Lower leg skin (tissue), 4 donors: ENCODE data around the gene FAM47E. TPM values are rescaled to one million over a fixed set of nuclear protein-coding genes. Genes with fewer than 3 reads are reported as not detected.

ENCODE experiments used
- DNase-seq, 2 donors: peaks; one replicate each; pipeline ENCODE4 v3.0.0-alpha.2; 2019; ENCODE audit warnings: low spot score in 2 of 2
- H3K4me3 ChIP-seq: fragments of 200-600 bp; sonication (generic); 2 replicates; pipeline ENCODE4 v1.5.1; 2017; ENCODE audit warnings: mild to moderate bottlenecking, low read depth; ENCODE audit not compliant: poor library complexity, severe bottlenecking
- POLR2A ChIP-seq, 2 donors: fragments of 450-650 bp; IDR thresholded peaks; one replicate each; pipeline ENCODE4 v1.6.1; 2016 to 2017; ENCODE audit warnings: antibody characterized with exemption in 2 of 2, mild to moderate bottlenecking in 1 of 2, moderate library complexity in 1 of 2
- WGBS, 2 donors: methylation state at CpG; one replicate each; pipeline ENCODE4 v1.1.5; 2018; 5-methylcytosine and 5-hydroxymethylcytosine counted together
- intact Hi-C: fragments of 100-400 bp; cut with DNase I; formaldehyde crosslinking; loops from one replicate; pipeline ENCODE4 v1.15.0; 2023; ENCODE audit warnings: low total_unique reads
- total RNA-seq, 4 donors: library from RNA; depleted of rRNA; stranded (reverse); fragments of >200 nt; gene quantifications; one replicate each; pipeline ENCODE4 v1.1.0, GENCODE V29; 2016
- TF ChIP-seq, protein P1 (sequence below), 3 donors: fragments of 450-650 bp; IDR thresholded peaks; one replicate each; pipeline ENCODE4 v1.5.1; 2016; ENCODE audit warnings: antibody characterized with exemption in 3 of 3, mild to moderate bottlenecking in 3 of 3, moderate library complexity in 2 of 3

The FAM47E gene
- total RNA-seq, 4 donors from 2014 or later, result 0.62 to 4.7 (median 1.3) TPM; not detected in 1

DNA sequence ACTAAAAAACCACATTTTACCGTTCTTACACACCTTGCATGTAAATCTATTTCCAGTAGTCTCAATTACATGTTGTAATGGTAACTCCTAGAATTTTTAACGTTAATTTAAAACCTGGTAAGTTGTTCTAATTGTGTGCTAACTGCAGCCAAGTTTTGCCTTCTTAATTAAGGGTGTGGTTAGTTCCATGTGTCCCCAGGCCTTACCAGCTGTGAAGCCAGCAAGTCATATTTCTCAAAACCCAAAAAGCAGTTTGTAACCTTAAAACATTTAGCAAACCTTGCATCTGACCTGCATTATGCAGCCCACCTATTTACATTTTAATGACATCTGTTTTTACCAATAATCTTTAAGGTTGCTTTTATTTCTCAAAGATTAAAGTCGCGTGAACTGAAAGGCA is 18.4 kb upstream of the FAM47E start:
- 34 to 44% methylated on average over 4 of the region's 4 CpGs for WGBS, 2 donors
- DNase-seq, result no peak
- H3K4me3 ChIP-seq, result no peak overlapping the region
- intact Hi-C loops, result no loop called here
- TF ChIP-seq, protein P1, sequence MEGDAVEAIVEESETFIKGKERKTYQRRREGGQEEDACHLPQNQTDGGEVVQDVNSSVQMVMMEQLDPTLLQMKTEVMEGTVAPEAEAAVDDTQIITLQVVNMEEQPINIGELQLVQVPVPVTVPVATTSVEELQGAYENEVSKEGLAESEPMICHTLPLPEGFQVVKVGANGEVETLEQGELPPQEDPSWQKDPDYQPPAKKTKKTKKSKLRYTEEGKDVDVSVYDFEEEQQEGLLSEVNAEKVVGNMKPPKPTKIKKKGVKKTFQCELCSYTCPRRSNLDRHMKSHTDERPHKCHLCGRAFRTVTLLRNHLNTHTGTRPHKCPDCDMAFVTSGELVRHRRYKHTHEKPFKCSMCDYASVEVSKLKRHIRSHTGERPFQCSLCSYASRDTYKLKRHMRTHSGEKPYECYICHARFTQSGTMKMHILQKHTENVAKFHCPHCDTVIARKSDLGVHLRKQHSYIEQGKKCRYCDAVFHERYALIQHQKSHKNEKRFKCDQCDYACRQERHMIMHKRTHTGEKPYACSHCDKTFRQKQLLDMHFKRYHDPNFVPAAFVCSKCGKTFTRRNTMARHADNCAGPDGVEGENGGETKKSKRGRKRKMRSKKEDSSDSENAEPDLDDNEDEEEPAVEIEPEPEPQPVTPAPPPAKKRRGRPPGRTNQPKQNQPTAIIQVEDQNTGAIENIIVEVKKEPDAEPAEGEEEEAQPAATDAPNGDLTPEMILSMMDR (IDR thresholded peaks at IDR 0.05), result no peak
- TF ChIP-seq POLR2A (IDR thresholded peaks at IDR 0.05), result no peak

GRCh38 chr4:76233529-76233928 is 18.0 kb upstream of the FAM47E start:
- peak overlapping the region; percentile 12 for H3K4me3 ChIP-seq
- no peak for TF ChIP-seq POLR2A (IDR thresholded peaks at IDR 0.05)
- TF ChIP-seq, protein P1 (IDR thresholded peaks at IDR 0.05), result no peak
- intact Hi-C loops, result no loop called here
- WGBS, 2 donors, result 12 to 27% methylated on average over 2 of the region's 2 CpGs
- no peak for DNase-seq

DNA sequence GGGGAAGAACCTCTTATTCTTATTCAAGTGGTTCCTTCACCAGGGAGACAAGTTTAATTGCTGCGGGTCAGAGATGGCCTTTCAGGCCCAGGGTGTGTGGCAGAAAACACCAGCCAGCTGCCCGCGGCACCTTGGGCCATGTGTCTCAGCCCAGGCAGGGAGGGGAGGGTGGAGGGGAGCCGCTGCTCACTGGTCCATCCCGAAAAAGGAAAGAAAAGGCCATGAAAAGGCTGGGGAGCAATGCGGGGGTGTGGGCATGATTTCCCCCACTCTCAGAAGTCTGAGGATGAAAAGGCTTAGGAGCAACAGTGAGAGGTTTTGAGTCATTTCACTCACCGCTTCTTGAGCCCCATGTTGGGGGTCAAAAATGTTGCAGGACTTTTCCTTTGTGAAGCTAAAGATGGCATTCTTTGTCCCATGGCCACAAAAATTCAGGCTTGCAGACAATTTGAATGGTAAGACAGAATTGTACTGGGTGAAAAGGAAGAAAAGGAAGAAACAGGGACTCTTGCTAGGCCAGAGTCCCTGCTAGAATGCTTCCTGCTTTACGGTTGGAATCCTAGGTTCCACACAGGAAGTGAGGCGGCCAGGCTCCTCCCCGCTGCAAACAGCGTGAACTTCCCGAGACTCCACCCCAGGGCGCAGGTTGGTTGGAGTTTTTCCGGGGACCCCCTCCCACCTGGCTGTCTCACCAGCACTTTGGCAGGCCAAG is 17.4 kb upstream of the FAM47E start:
- DNase-seq, result no peak
- intact Hi-C loops, result no loop called here
- peak overlapping the region; percentile 12 for H3K4me3 ChIP-seq
- TF ChIP-seq, protein P1 (IDR thresholded peaks at IDR 0.05), result no peak
- TF ChIP-seq POLR2A (IDR thresholded peaks at IDR 0.05), result no peak
- 47 to 58% methylated on average over 14 of the region's 14 CpGs for WGBS, 2 donors

GRCh38 chr4:76234679-76235044 is 16.9 kb upstream of the FAM47E start:
- TF ChIP-seq POLR2A (IDR thresholded peaks at IDR 0.05), result no peak
- TF ChIP-seq, protein P1 (IDR thresholded peaks at IDR 0.05), result no peak
- intact Hi-C loops, result no loop called here
- DNase-seq, result no peak
- 77 to 83% methylated on average over 5 of the region's 5 CpGs for WGBS, 2 donors
- no peak overlapping the region for H3K4me3 ChIP-seq

DNA sequence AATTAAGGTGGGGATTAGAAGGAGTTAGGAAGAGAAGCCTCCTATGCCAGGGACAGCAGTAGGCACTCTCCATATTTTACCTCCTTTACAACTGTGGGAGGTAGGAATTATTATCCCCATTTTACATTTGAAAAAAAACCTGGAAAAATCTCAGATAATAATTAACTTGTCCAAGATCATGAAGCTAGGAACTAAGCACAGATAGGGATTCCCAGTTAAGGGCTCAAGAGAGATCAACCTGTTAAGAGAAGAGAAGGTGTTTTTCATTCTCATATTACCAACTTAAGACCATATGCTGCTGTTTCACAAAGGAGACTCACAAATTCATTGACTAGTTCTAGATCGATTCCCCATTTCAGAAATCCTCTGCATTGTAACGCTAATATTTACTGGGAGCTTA is 16.1 kb upstream of the FAM47E start:
- no peak overlapping the region for H3K4me3 ChIP-seq
- no peak for DNase-seq
- TF ChIP-seq POLR2A (IDR thresholded peaks at IDR 0.05), result no peak
- TF ChIP-seq, protein P1 (IDR thresholded peaks at IDR 0.05), result no peak
- intact Hi-C loops, result no loop called here
- 72 to 91% methylated on average over 2 of the region's 2 CpGs for WGBS, 2 donors

DNA sequence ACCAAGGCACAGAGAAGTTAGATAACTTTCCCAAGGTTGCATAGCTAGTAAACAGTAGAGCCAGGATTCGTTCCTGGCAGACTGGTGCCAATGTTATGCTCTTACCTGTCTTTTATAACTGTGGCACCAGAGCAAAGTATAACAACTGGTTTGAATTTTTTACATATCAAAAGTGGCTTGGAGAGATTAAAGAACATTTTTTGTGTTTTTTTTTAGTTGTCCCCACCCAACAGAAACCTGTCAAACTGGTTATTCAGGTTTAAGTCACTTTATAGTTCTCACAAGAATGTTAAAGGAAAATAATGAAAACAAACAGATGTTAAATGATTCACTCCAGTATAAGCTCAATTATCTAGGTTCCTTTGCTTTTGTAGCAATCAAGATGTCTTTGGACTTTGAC is 15.6 kb upstream of the FAM47E start:
- WGBS, 2 donors, result 25 to 33% methylated on average over 1 of the region's 1 CpG
- intact Hi-C loops, result no loop called here
- DNase-seq, result no peak
- TF ChIP-seq, protein P1 (IDR thresholded peaks at IDR 0.05), result no peak
- TF ChIP-seq POLR2A (IDR thresholded peaks at IDR 0.05), result no peak
- H3K4me3 ChIP-seq, result no peak overlapping the region
